WTC11 (cell line): ENCODE results near the gene TMTC1. TPM values are rescaled to one million over a fixed set of nuclear protein-coding genes. Genes with fewer than 3 reads are reported as not detected.

Experiments
- ATAC-seq: fragments of 200-7000 bp; cut with Tn5 transposase; 2 replicates; pipeline ENCODE4 v1.10.0; 2021; ENCODE audit warnings: mild to moderate bottlenecking, moderate library complexity
- CTCF ChIA-PET: fragments of 300-600 bp; sonication (Branson Sonifier 250); formaldehyde crosslinking; loops from one replicate; lab custom pipeline; 2021; ENCODE audit warnings: antibody characterized with exemption; lab: Charles Lee
- POLR2A ChIA-PET: fragments of 350-600 bp; sonication (Branson Sonifier 250); formaldehyde crosslinking; loops from one replicate; lab custom pipeline; 2021; ENCODE audit warnings: antibody characterized with exemption; lab: Charles Lee
- DNase-seq: peaks from one replicate; pipeline ENCODE4 v3.0.0; 2021; ENCODE audit warnings: low spot score
- H3K27ac Mint-ChIP-seq: 2 replicates; pipeline ENCODE4 v1.8.0; 2021; ENCODE audit warnings: mixed read lengths
- H3K27me3 Mint-ChIP-seq: 2 replicates; pipeline ENCODE4 v1.8.0; 2021; ENCODE audit warnings: low read depth, mild to moderate bottlenecking, moderate library complexity, mixed read lengths
- H3K36me3 Mint-ChIP-seq: 2 replicates; pipeline ENCODE4 v1.8.0; 2021; ENCODE audit warnings: mixed read lengths
- H3K4me1 Mint-ChIP-seq: 2 replicates; pipeline ENCODE4 v1.8.0; 2022; ENCODE audit warnings: mixed read lengths
- H3K4me3 Mint-ChIP-seq: 2 replicates; pipeline ENCODE4 v1.8.0; 2021; ENCODE audit warnings: mild to moderate bottlenecking, moderate library complexity, mixed read lengths
- H3K9me3 Mint-ChIP-seq: 2 replicates; pipeline ENCODE4 v1.8.0; 2021; ENCODE audit warnings: mixed read lengths
- ATF3 ChIP-seq: sonication (generic); formaldehyde crosslinking; conservative IDR thresholded peaks from 2 replicates; pipeline ENCODE4 v1.8.1; 2022; ENCODE audit warnings: mild to moderate bottlenecking, missing genetic modification reagents
- CBFB ChIP-seq: sonication (generic); formaldehyde crosslinking; IDR thresholded peaks from 2 replicates; pipeline ENCODE4 v1.8.1; 2022; ENCODE audit warnings: mild to moderate bottlenecking, low read depth, missing genetic modification reagents
- E2F1 ChIP-seq: sonication (generic); formaldehyde crosslinking; IDR thresholded peaks from 2 replicates; pipeline ENCODE4 v1.8.0; 2022; ENCODE audit warnings: mild to moderate bottlenecking, missing genetic modification reagents
- ELF4 ChIP-seq: sonication (generic); formaldehyde crosslinking; IDR thresholded peaks from 2 replicates; pipeline ENCODE4 v1.8.1; 2022; ENCODE audit warnings: low read depth, mild to moderate bottlenecking, moderate library complexity, missing genetic modification reagents
- EMX1 ChIP-seq: fragments of 250-450 bp; sonication (Bioruptor Pico); IDR thresholded peaks from 2 replicates; pipeline ENCODE4 v1.8.0; 2021; ENCODE audit warnings: mild to moderate bottlenecking
- ESRRA ChIP-seq: sonication (generic); formaldehyde crosslinking; IDR thresholded peaks from 2 replicates; pipeline ENCODE4 v1.8.1; 2022; ENCODE audit warnings: mild to moderate bottlenecking, missing genetic modification reagents, borderline replicate concordance
- GTF2I ChIP-seq: fragments of 250-450 bp; sonication (Bioruptor Pico); conservative IDR thresholded peaks from 2 replicates; pipeline ENCODE4 v1.4.0; 2021; ENCODE audit warnings: mild to moderate bottlenecking
- IRF2 ChIP-seq: sonication (generic); formaldehyde crosslinking; IDR thresholded peaks from 2 replicates; pipeline ENCODE4 v1.8.0; 2022; ENCODE audit warnings: low read depth, missing genetic modification reagents, borderline replicate concordance
- KAT7 ChIP-seq: sonication (generic); formaldehyde crosslinking; IDR thresholded peaks from 2 replicates; pipeline ENCODE4 v1.8.1; 2023; ENCODE audit warnings: missing genetic modification reagents, mild to moderate bottlenecking, borderline replicate concordance
- MYBL2 ChIP-seq: sonication (generic); formaldehyde crosslinking; IDR thresholded peaks from 2 replicates; pipeline ENCODE4 v1.8.1; 2023; ENCODE audit warnings: mild to moderate bottlenecking, moderate library complexity, missing genetic modification reagents
- NFATC4 ChIP-seq: fragments of 250-450 bp; sonication (Bioruptor Pico); IDR thresholded peaks from 2 replicates; pipeline ENCODE4 v1.9.0; 2021; ENCODE audit warnings: mild to moderate bottlenecking
- SMAD4 ChIP-seq: sonication (generic); formaldehyde crosslinking; IDR thresholded peaks from 2 replicates; pipeline ENCODE4 v1.8.0; 2022; ENCODE audit warnings: mild to moderate bottlenecking, missing genetic modification reagents
- ZBTB21 ChIP-seq: sonication (generic); formaldehyde crosslinking; IDR thresholded peaks from 2 replicates; pipeline ENCODE4 v1.8.1; 2023; ENCODE audit warnings: mild to moderate bottlenecking, missing genetic modification reagents, borderline replicate concordance
- ZBTB43 ChIP-seq: sonication (generic); formaldehyde crosslinking; IDR thresholded peaks from 2 replicates; pipeline ENCODE4 v1.8.1; 2023; ENCODE audit warnings: mild to moderate bottlenecking, missing genetic modification reagents
- ZNF138 ChIP-seq: sonication (generic); formaldehyde crosslinking; conservative IDR thresholded peaks from 2 replicates; pipeline ENCODE4 v1.8.1; 2022; ENCODE audit warnings: mild to moderate bottlenecking, moderate library complexity, missing genetic modification reagents
- ZNF219 ChIP-seq: sonication (generic); formaldehyde crosslinking; IDR thresholded peaks from 2 replicates; pipeline ENCODE4 v1.8.0; 2023; ENCODE audit warnings: missing genetic modification reagents, mild to moderate bottlenecking, borderline replicate concordance
- ZNF281 ChIP-seq: sonication (generic); formaldehyde crosslinking; IDR thresholded peaks from 2 replicates; pipeline ENCODE4 v1.8.0; 2023; ENCODE audit warnings: mild to moderate bottlenecking, missing genetic modification reagents
- ZNF317 ChIP-seq: sonication (generic); formaldehyde crosslinking; IDR thresholded peaks from 2 replicates; pipeline ENCODE4 v1.8.1; 2023; ENCODE audit warnings: low read depth, mild to moderate bottlenecking, moderate library complexity, missing genetic modification reagents, borderline replicate concordance
- ZNF425 ChIP-seq: fragments of 250-450 bp; sonication (Bioruptor Pico); conservative IDR thresholded peaks from 2 replicates; pipeline ENCODE4 v1.9.0; 2021; ENCODE audit warnings: mild to moderate bottlenecking
- total RNA-seq: library from RNA; stranded (reverse); gene quantifications from 3 replicates; pipeline ENCODE4 v1.2.3, GENCODE V29; 2021
- TF ChIP-seq, protein P1 (sequence below): sonication (generic); formaldehyde crosslinking; IDR thresholded peaks from 2 replicates; pipeline ENCODE4 v1.8.0; 2022; ENCODE audit warnings: mild to moderate bottlenecking, missing genetic modification reagents
- TF ChIP-seq, protein P2 (sequence below): sonication (generic); formaldehyde crosslinking; IDR thresholded peaks from 2 replicates; pipeline ENCODE4 v1.8.1; 2023; ENCODE audit warnings: mild to moderate bottlenecking, missing genetic modification reagents, moderate library complexity

The TMTC1 gene
- total RNA-seq, 1 experiment from 2014 or later = 17.3 TPM

DNA sequence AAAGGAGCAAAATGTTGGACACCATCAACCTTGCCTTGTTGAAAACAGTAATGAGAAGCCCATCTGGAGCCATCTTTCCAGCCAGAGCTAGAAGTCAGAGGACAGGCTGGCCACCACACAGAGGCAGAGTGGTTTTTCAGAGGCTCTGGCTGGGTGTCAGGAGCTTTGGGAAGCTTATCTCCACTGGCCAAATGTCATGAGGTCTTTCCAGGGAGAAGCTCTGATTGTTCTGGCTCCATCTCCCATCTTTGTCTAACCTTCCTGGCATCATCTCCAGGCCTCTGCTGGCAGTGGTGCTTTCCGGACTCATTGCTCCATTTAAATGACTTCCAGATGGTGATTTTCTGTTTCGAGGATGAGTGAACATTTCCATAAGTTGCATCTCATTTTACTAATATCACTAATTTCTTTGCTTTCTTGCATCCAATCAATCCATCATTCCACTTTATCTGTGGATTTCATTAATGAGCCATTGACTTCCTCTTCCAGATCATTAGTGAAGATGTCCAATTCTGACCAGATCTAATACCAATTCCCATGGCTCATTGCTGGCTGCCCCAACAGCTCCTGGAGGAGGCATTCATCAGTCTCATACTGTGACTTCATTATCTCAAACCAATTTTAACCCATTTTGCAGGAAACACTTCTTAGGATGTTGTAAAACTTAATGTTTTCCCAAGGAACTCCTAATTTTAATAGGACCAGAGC is 35.3 kb upstream of the TMTC1 start:
- H3K9me3 Mint-ChIP-seq = peaks cover 10% of the 10 kb centered on the region; the same call in 1 of the 2 replicates
- ChIA-PET CTCF (no interaction called here), POLR2A (no interaction called here)
- no peaks in the 10 kb centered on the region for H3K27me3 Mint-ChIP-seq
- TF ChIP-seq KAT7 = no peak
- TF ChIP-seq ZNF425 = no peak
- no peak for TF ChIP-seq ESRRA (CRISPR knock-in tag)
- TF ChIP-seq E2F1 (CRISPR knock-in tag) = no peak
- TF ChIP-seq EMX1 = no peak
- ATAC-seq = no peak
- H3K36me3 Mint-ChIP-seq = no peaks in the 10 kb centered on the region
- no peak for DNase-seq
- no peak overlapping the region for H3K4me3 Mint-ChIP-seq
- H3K4me1 Mint-ChIP-seq = no peaks in the 10 kb centered on the region
- H3K27ac Mint-ChIP-seq = no peak overlapping the region

- no peaks in the 10 kb centered on the region; the same call in 1 of the 2 replicates for H3K36me3 Mint-ChIP-seq
- H3K4me1 Mint-ChIP-seq = no peaks in the 10 kb centered on the region
- no peak overlapping the region for H3K27ac Mint-ChIP-seq
- H3K4me3 Mint-ChIP-seq = no peak overlapping the region
- ChIA-PET POLR2A (no interaction called here), CTCF (no interaction called here)
- DNase-seq = no peak
- ATAC-seq = no peak
- TF ChIP-seq ZBTB21 (no peak), NFATC4 (CRISPR knock-in tag) (no peak), ELF4 (CRISPR knock-in tag) (no peak), GTF2I (no peak), ATF3 (CRISPR knock-in tag) (no peak), ZNF281 (CRISPR knock-in tag) (no peak), ZNF219 (no peak), ZNF317 (CRISPR knock-in tag) (no peak), ZNF138 (CRISPR knock-in tag) (no peak), MYBL2 (CRISPR knock-in tag) (no peak), SMAD4 (CRISPR knock-in tag) (no peak), IRF2 (CRISPR knock-in tag) (no peak), CBFB (CRISPR knock-in tag) (no peak), ZBTB43 (CRISPR knock-in tag) (no peak)
- TF ChIP-seq, protein P1, sequence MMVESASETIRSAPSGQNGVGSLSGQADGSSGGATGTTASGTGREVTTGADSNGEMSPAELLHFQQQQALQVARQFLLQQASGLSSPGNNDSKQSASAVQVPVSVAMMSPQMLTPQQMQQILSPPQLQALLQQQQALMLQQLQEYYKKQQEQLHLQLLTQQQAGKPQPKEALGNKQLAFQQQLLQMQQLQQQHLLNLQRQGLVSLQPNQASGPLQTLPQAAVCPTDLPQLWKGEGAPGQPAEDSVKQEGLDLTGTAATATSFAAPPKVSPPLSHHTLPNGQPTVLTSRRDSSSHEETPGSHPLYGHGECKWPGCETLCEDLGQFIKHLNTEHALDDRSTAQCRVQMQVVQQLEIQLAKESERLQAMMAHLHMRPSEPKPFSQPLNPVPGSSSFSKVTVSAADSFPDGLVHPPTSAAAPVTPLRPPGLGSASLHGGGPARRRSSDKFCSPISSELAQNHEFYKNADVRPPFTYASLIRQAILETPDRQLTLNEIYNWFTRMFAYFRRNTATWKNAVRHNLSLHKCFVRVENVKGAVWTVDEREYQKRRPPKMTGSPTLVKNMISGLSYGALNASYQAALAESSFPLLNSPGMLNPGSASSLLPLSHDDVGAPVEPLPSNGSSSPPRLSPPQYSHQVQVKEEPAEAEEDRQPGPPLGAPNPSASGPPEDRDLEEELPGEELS = no peak
- TF ChIP-seq, protein P2, sequence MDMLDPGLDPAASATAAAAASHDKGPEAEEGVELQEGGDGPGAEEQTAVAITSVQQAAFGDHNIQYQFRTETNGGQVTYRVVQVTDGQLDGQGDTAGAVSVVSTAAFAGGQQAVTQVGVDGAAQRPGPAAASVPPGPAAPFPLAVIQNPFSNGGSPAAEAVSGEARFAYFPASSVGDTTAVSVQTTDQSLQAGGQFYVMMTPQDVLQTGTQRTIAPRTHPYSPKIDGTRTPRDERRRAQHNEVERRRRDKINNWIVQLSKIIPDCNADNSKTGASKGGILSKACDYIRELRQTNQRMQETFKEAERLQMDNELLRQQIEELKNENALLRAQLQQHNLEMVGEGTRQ (CRISPR knock-in tag) = no peak
- no peaks in the 10 kb centered on the region; the same call in 1 of the 2 replicates for H3K27me3 Mint-ChIP-seq
- peaks cover 15% of the 10 kb centered on the region for H3K9me3 Mint-ChIP-seq
Observed at GRCh38 chr12:29816874-29817725, 33.4 kb upstream of the TMTC1 start.
